Keratinocyte (primary cell): ENCODE data around the gene TEX53. TPM values are rescaled to one million over a fixed set of nuclear protein-coding genes. Genes with fewer than 3 reads are reported as not detected.

Source experiments
- DNase-seq: peaks from one replicate; pipeline ENCODE4 v3.0.0-alpha.2; 2011; ENCODE audit warnings: low read depth, missing footprints, low spot score
- FAIRE-seq: peaks from 2 replicates; lab custom pipeline; 2011; peaks lifted over from hg19 to GRCh38; lab: Jason Lieb, UNC
- H2AFZ ChIP-seq: 2 replicates; pipeline ENCODE4 v1.6.0; 2012; ENCODE audit warnings: low read length, control low read depth, inconsistent platforms; ENCODE audit not compliant: control insufficient read depth
- H3K27ac ChIP-seq: 2 replicates; pipeline ENCODE4 v1.5.1; 2011; ENCODE audit warnings: low read length; ENCODE audit not compliant: control insufficient read depth, insufficient read depth
- H3K27me3 ChIP-seq: 3 replicates; pipeline ENCODE4 v1.6.0; 2011; ENCODE audit warnings: low read length; ENCODE audit not compliant: control insufficient read depth, insufficient read depth; ENCODE audit errors: extremely low read depth
- H3K36me3 ChIP-seq, 2 experiments: 2 replicates in 1 of 2; 3 replicates in 1 of 2; pipeline ENCODE4 v1.5.1; 2011; ENCODE audit warnings: low read length in 2 of 2, mild to moderate bottlenecking in 1 of 2; ENCODE audit not compliant: control insufficient read depth in 2 of 2, insufficient read depth in 2 of 2; ENCODE audit errors: extremely low read depth in 1 of 2
- H3K4me1 ChIP-seq: 3 replicates; pipeline ENCODE4 v1.5.1; 2011; ENCODE audit warnings: low read length; ENCODE audit not compliant: control insufficient read depth, insufficient read depth; ENCODE audit errors: extremely low read depth
- H3K4me2 ChIP-seq: 3 replicates; pipeline ENCODE4 v1.6.0; 2011; ENCODE audit warnings: low read depth, low read length; ENCODE audit not compliant: control insufficient read depth, insufficient read depth; ENCODE audit errors: extremely low read depth
- H3K4me3 ChIP-seq, 3 experiments: fragments of 200-600 bp in 1 of 3; sonication (generic) in 1 of 3; 2 replicates in 2 of 3; 3 replicates in 1 of 3; pipeline ENCODE4 v1.5.1; 2011 to 2016; ENCODE audit warnings: low read length in 3 of 3, mild to moderate bottlenecking in 3 of 3, control low read depth in 2 of 3, inconsistent platforms in 1 of 3, low read depth in 1 of 3, mixed read lengths in 1 of 3, mixed run types in 1 of 3, moderate library complexity in 1 of 3; ENCODE audit not compliant: control insufficient read depth in 2 of 3, insufficient read depth in 2 of 3; ENCODE audit errors: extremely low read depth in 1 of 3
- H3K79me2 ChIP-seq: 2 replicates; pipeline ENCODE4 v1.6.0; 2012; ENCODE audit warnings: low read length; ENCODE audit not compliant: control insufficient read depth, insufficient read depth
- H3K9ac ChIP-seq: 3 replicates; pipeline ENCODE4 v1.6.0; 2011; ENCODE audit warnings: low read length; ENCODE audit not compliant: control insufficient read depth, insufficient read depth; ENCODE audit errors: extremely low read depth
- H3K9me1 ChIP-seq: 3 replicates; pipeline ENCODE4 v1.6.0; 2011; ENCODE audit warnings: low read length; ENCODE audit not compliant: control insufficient read depth, insufficient read depth; ENCODE audit errors: extremely low read depth
- H3K9me3 ChIP-seq: 2 replicates; pipeline ENCODE4 v1.5.1; 2012; ENCODE audit warnings: low read depth, low read length; ENCODE audit not compliant: control insufficient read depth
- H4K20me1 ChIP-seq: 3 replicates; pipeline ENCODE4 v1.6.0; 2011; ENCODE audit warnings: low read length; ENCODE audit not compliant: control insufficient read depth, insufficient read depth; ENCODE audit errors: extremely low read depth
- CTCF ChIP-seq, 3 experiments: IDR thresholded peaks in 1 of 3; conservative IDR thresholded peaks in 1 of 3; optimal IDR thresholded peaks in 1 of 3; 2 replicates in 2 of 3; 3 replicates in 1 of 3; pipeline versions ENCODE3 to v1.5.1; 2011; ENCODE audit warnings: low read length in 3 of 3, mild to moderate bottlenecking in 3 of 3, moderate library complexity in 2 of 3, control low read depth in 1 of 3, inconsistent platforms in 1 of 3; ENCODE audit not compliant: insufficient read depth in 2 of 3; ENCODE audit errors: extremely low read depth in 1 of 3
- EZH2 ChIP-seq: IDR thresholded peaks from one replicate; pipeline ENCODE4 v1.6.1; 2012; ENCODE audit warnings: inconsistent platforms, mild to moderate bottlenecking, low read length, moderate library complexity
- dilution Hi-C: fragments of 300-500 bp; cut with MboI; formaldehyde crosslinking; loops from one replicate; pipeline ENCODE4 v1.7.0; 2020; ENCODE audit warnings: low sequenced_read_pairs; ENCODE audit not compliant: extremely low pct_ligation_motif_present
- polyA plus RNA-seq, 5 experiments: library from polyadenylated mRNA; depleted of rRNA in 3 of 5; stranded (reverse) in 3 of 5; stranded (forward) in 1 of 5; unstranded in 1 of 5; fragments of >200 nt; gene quantifications; 1 replicate in 1 of 5; 2 replicates in 3 of 5; 3 replicates in 1 of 5; pipeline versions ENCODE4 v1.2.1 to v1.2.3, GENCODE V29; 2011 to 2012; ENCODE audit warnings: missing spikeins in 2 of 5, low read depth in 1 of 5, low replicate concordance in 1 of 5

The TEX53 gene
- polyA plus RNA-seq, 1 donor (not counting 4 experiments of a cell fraction or from before 2014, with no cell fraction given): not detected

GRCh38 chr9:114641967-114642366 is 15.6 kb downstream of the TEX53 start:
- Histone ChIP-seq H3K4me2 (no peak overlapping the region), H2AFZ (no peak overlapping the region), H3K4me3 (no peak overlapping the region), H3K9me1 (no peaks in the 10 kb centered on the region), H4K20me1 (no peaks in the 10 kb centered on the region), H3K36me3 (peaks cover 0 to 9% of the 10 kb centered on the region in 2 experiments), H3K9me3 (no peaks in the 10 kb centered on the region), H3K27me3 (no peaks in the 10 kb centered on the region), H3K9ac (no peak overlapping the region), H3K4me1 (no peaks in the 10 kb centered on the region), H3K27ac (no peak overlapping the region), H3K79me2 (no peaks in the 10 kb centered on the region)
- dilution Hi-C loops: no loop called here
- TF ChIP-seq CTCF (optimal IDR thresholded peaks at IDR 0.05 in 1 of 3, IDR thresholded peaks at IDR 0.05 in 1 of 3, conservative IDR thresholded peaks at IDR 0.05 in 1 of 3; ENCODE audit: extremely low read depth in 1 of 3, insufficient read depth in 2 of 3, low read length in 3 of 3): no peak
- no peak for TF ChIP-seq EZH2
- DNase-seq (no peak), FAIRE-seq (no peak)

- TF ChIP-seq CTCF (optimal IDR thresholded peaks at IDR 0.05 in 1 of 3, IDR thresholded peaks at IDR 0.05 in 1 of 3, conservative IDR thresholded peaks at IDR 0.05 in 1 of 3; ENCODE audit: extremely low read depth in 1 of 3, insufficient read depth in 2 of 3, low read length in 3 of 3): no peak
- TF ChIP-seq EZH2: no peak
- Histone ChIP-seq H2AFZ (no peak overlapping the region), H3K27ac (no peak overlapping the region), H3K4me1 (no peaks in the 10 kb centered on the region), H3K4me3 (no peak overlapping the region), H3K27me3 (no peaks in the 10 kb centered on the region), H4K20me1 (no peaks in the 10 kb centered on the region), H3K9ac (no peak overlapping the region), H3K9me1 (no peaks in the 10 kb centered on the region), H3K36me3 (peaks cover 4 to 8% of the 10 kb centered on the region in 2 experiments), H3K4me2 (no peak overlapping the region), H3K9me3 (no peaks in the 10 kb centered on the region), H3K79me2 (no peaks in the 10 kb centered on the region)
- no peak for FAIRE-seq
- no peak for DNase-seq
- dilution Hi-C loops: no loop called here
These were observed 19.2 kb downstream of the TEX53 start for GRCh38 chr9:114638404-114638803.
